A673 (cell line): Measurements from ENCODE around the gene MTMR12. TPM values are rescaled to one million over a fixed set of nuclear protein-coding genes. Genes with fewer than 3 reads are reported as not detected.

ENCODE experiments used
- BruUV-seq: library from RNA; stranded (reverse); fragments of 400-500 nt; replicated peaks from 2 replicates; lab custom pipeline; 2021; lab: Mats Ljungman, UMichigan
- CTCF ChIA-PET: fragments of 300-600 bp; sonication (Branson Sonifier 250); formaldehyde crosslinking; loops from one replicate; lab custom pipeline; 2022; ENCODE audit warnings: antibody characterized with exemption; lab: Charles Lee
- POLR2A ChIA-PET: fragments of 300-600 bp; sonication (Branson Sonifier 250); formaldehyde crosslinking; loops from one replicate; lab custom pipeline; 2022; ENCODE audit warnings: antibody characterized with exemption; ENCODE audit not compliant: low non-redundant PET; lab: Charles Lee
- DNase-seq: peaks from one replicate; pipeline ENCODE4 v3.0.0-alpha.2; 2015; ENCODE audit warnings: low spot score
- H3K27ac ChIP-seq: fragments of 200-600 bp; sonication (generic); 2 replicates; pipeline ENCODE4 v1.5.1; 2016; ENCODE audit warnings: mixed run types, low read depth, mild to moderate bottlenecking, mixed read lengths, antibody characterized with exemption, low read length; ENCODE audit not compliant: poor library complexity, severe bottlenecking
- H3K27me3 ChIP-seq: fragments of 200-600 bp; sonication (generic); replicated peaks from 2 replicates; pipeline ENCODE4 v1.6.1; 2017; ENCODE audit warnings: mixed run types, low read depth, mild to moderate bottlenecking, mixed read lengths, antibody characterized with exemption, low read length; ENCODE audit not compliant: insufficient read depth, poor library complexity
- H3K36me3 ChIP-seq: fragments of 200-600 bp; sonication (generic); 2 replicates; pipeline ENCODE4 v1.6.1; 2016; ENCODE audit warnings: mixed run types, mild to moderate bottlenecking, mixed read lengths, antibody characterized with exemption, low read length; ENCODE audit not compliant: insufficient read depth, poor library complexity, severe bottlenecking
- H3K4me1 ChIP-seq: fragments of 200-600 bp; sonication (generic); 2 replicates; pipeline ENCODE4 v1.6.1; 2017; ENCODE audit warnings: mixed run types, mild to moderate bottlenecking, mixed read lengths, antibody characterized with exemption, low read length; ENCODE audit not compliant: insufficient read depth, poor library complexity, severe bottlenecking
- H3K4me3 ChIP-seq: fragments of 200-600 bp; sonication (generic); 2 replicates; pipeline ENCODE4 v1.5.1; 2016; ENCODE audit warnings: low read depth, mixed run types, mild to moderate bottlenecking, mixed read lengths, low read length; ENCODE audit not compliant: poor library complexity, severe bottlenecking
- H3K9me3 ChIP-seq: fragments of 200-600 bp; sonication (generic); 2 replicates; pipeline ENCODE4 v1.6.1; 2016; ENCODE audit warnings: mixed run types, low read depth, mild to moderate bottlenecking, mixed read lengths, antibody characterized with exemption, low read length; ENCODE audit not compliant: poor library complexity, severe bottlenecking
- EZH2 ChIP-seq: fragments of 200-600 bp; sonication (generic); IDR thresholded peaks from 2 replicates; pipeline ENCODE4 v1.6.1; 2017; ENCODE audit warnings: borderline replicate concordance, low read depth, mild to moderate bottlenecking, mixed read lengths, antibody characterized with exemption, low read length; ENCODE audit not compliant: poor library complexity, severe bottlenecking
- intact Hi-C: fragments of 100-400 bp; cut with micrococcal nuclease; formaldehyde crosslinking; loops from one replicate; pipeline ENCODE4 v1.10.0; 2022; ENCODE audit not compliant: unreplicated experiment
- total RNA-seq: library from RNA; stranded (reverse); gene quantifications from 2 replicates; pipeline ENCODE4 v1.2.3, GENCODE V29; 2021
- TF ChIP-seq, protein P1 (sequence below): fragments of 300-800, 200-600 bp; sonication (generic); conservative IDR thresholded peaks from 2 replicates; pipeline ENCODE4 v1.5.1; 2017; ENCODE audit warnings: low read depth, mild to moderate bottlenecking, antibody characterized with exemption, low read length, moderate library complexity, mixed read lengths

MTMR12 gene
- total RNA-seq, 1 experiment from 2014 or later = 35.8 TPM

- Histone ChIP-seq H3K27ac (no peak overlapping the region), H3K4me3 (no peak overlapping the region), H3K4me1 (no peaks in the 10 kb centered on the region), H3K27me3 (no peaks in the 10 kb centered on the region), H3K9me3 (no peaks in the 10 kb centered on the region), H3K36me3 (peaks cover 41% of the 10 kb centered on the region)
- intact Hi-C loops = no loop called here
- CTCF ChIA-PET = no interaction called here
- TF ChIP-seq, protein P1, sequence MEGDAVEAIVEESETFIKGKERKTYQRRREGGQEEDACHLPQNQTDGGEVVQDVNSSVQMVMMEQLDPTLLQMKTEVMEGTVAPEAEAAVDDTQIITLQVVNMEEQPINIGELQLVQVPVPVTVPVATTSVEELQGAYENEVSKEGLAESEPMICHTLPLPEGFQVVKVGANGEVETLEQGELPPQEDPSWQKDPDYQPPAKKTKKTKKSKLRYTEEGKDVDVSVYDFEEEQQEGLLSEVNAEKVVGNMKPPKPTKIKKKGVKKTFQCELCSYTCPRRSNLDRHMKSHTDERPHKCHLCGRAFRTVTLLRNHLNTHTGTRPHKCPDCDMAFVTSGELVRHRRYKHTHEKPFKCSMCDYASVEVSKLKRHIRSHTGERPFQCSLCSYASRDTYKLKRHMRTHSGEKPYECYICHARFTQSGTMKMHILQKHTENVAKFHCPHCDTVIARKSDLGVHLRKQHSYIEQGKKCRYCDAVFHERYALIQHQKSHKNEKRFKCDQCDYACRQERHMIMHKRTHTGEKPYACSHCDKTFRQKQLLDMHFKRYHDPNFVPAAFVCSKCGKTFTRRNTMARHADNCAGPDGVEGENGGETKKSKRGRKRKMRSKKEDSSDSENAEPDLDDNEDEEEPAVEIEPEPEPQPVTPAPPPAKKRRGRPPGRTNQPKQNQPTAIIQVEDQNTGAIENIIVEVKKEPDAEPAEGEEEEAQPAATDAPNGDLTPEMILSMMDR = no peak
- TF ChIP-seq EZH2 = no peak
- POLR2A ChIA-PET = no interaction called here
- no peak for DNase-seq
- BruUV-seq = no TSS peak
These were observed 68.7 kb downstream of the MTMR12 start for GRCh38 chr5:32244017-32244416.

- TF ChIP-seq, protein P1 = no peak
- no peak for TF ChIP-seq EZH2
- intact Hi-C loops = no loop called here
- H3K27me3 ChIP-seq = no peaks in the 10 kb centered on the region
- CTCF ChIA-PET = no interaction called here
- no peak overlapping the region for H3K27ac ChIP-seq
- no TSS peak for BruUV-seq
- no peaks in the 10 kb centered on the region for H3K4me1 ChIP-seq
- H3K36me3 ChIP-seq = peaks cover 41% of the 10 kb centered on the region
- no peaks in the 10 kb centered on the region for H3K9me3 ChIP-seq
- H3K4me3 ChIP-seq = no peak overlapping the region
- POLR2A ChIA-PET = no interaction called here
- DNase-seq = no peak
These were observed 71.5 kb downstream of the MTMR12 start for GRCh38 chr5:32241034-32241783.

- BruUV-seq = no TSS peak
- intact Hi-C loops = no loop called here
- H3K36me3 ChIP-seq = peaks cover 43% of the 10 kb centered on the region
- H3K27ac ChIP-seq = no peak overlapping the region
- H3K4me3 ChIP-seq = no peak overlapping the region
- CTCF ChIA-PET = no interaction called here
- TF ChIP-seq, protein P1 = no peak
- TF ChIP-seq EZH2 = no peak
- no peaks in the 10 kb centered on the region for H3K27me3 ChIP-seq
- no peaks in the 10 kb centered on the region for H3K9me3 ChIP-seq
- no peak for DNase-seq
- POLR2A ChIA-PET = no interaction called here
- no peaks in the 10 kb centered on the region for H3K4me1 ChIP-seq
These were observed 73.4 kb downstream of the MTMR12 start for GRCh38 chr5:32239385-32239784.
